ENCODE results near the gene KCNQ2.

DNA sequence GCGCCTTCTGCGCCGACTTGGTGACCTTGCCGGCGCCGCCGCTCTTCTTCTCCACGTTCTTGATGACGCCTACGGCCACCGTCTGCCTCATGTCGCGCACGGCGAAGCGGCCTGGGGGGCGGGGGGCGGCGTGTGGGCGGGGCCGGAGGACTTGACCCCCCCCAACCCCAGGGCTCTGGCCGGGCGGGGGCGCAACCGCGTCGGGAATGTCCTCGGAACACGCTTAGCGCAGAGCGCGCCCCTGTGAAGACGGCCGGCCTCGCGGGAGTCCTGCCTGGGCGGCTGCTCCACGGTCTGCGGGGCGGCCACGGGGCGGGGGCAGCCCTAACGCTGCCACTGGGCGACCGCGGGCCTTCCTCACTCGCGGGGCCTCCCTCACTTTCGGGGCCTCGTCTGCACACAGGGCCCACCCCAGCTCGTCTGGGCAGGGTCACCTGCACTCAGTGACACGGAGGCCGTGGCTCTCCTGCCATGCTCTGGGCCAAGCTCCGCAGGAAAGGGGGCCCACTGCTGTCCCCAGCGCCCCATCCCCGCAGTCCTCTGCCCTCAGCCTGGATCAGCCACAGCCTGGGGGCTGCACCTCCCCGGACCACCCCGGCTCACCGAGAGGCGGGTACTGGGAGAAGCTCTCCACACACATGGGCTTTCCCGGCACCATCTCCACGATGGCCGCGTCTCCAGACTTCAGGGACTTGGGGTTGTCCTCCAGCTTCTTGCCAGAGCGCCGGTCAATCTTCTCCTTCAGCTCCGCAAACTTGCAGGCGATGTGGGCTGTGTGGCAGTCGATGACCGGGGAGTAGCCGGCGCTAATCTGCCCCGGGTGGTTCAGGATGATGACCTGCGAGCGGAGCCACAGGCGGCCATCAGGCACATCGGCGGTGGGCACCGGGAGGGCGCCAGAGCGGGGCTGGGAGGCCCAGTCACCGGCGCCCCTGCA, 16.1 kb upstream of the KCNQ2 start:
- TF ChIP-seq TCF4 (CRISPR knock-in tag; IDR thresholded peaks at IDR 0.05; ENCODE audit: borderline replicate concordance) (no peak), ZNF8 (CRISPR knock-in tag; IDR thresholded peaks at IDR 0.05) (no peak), ARNTL (CRISPR knock-in tag; IDR thresholded peaks at IDR 0.05; ENCODE audit: borderline replicate concordance, low read depth) (no peak), CSDC2 (CRISPR knock-in tag; IDR thresholded peaks at IDR 0.05) (no peak), TOX (CRISPR knock-in tag; IDR thresholded peaks at IDR 0.05; ENCODE audit: borderline replicate concordance) (no peak), ZFP3 (CRISPR knock-in tag; IDR thresholded peaks at IDR 0.05) (no peak), PPARA (CRISPR knock-in tag; IDR thresholded peaks at IDR 0.05; ENCODE audit: borderline replicate concordance) (no peak), ZC3H10 (CRISPR knock-in tag; IDR thresholded peaks at IDR 0.05) (no peak), ZFP30 (CRISPR knock-in tag; IDR thresholded peaks at IDR 0.05) (no peak), ZNF70 (CRISPR knock-in tag; IDR thresholded peaks at IDR 0.05) (no peak)
- TF ChIP-seq, protein P1, sequence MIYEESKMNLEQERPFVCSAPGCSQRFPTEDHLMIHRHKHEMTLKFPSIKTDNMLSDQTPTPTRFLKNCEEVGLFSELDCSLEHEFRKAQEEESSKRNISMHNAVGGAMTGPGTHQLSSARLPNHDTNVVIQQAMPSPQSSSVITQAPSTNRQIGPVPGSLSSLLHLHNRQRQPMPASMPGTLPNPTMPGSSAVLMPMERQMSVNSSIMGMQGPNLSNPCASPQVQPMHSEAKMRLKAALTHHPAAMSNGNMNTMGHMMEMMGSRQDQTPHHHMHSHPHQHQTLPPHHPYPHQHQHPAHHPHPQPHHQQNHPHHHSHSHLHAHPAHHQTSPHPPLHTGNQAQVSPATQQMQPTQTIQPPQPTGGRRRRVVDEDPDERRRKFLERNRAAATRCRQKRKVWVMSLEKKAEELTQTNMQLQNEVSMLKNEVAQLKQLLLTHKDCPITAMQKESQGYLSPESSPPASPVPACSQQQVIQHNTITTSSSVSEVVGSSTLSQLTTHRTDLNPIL (CRISPR knock-in tag; IDR thresholded peaks at IDR 0.05; ENCODE audit: low read depth), result no peak
- TF ChIP-seq, protein P2, sequence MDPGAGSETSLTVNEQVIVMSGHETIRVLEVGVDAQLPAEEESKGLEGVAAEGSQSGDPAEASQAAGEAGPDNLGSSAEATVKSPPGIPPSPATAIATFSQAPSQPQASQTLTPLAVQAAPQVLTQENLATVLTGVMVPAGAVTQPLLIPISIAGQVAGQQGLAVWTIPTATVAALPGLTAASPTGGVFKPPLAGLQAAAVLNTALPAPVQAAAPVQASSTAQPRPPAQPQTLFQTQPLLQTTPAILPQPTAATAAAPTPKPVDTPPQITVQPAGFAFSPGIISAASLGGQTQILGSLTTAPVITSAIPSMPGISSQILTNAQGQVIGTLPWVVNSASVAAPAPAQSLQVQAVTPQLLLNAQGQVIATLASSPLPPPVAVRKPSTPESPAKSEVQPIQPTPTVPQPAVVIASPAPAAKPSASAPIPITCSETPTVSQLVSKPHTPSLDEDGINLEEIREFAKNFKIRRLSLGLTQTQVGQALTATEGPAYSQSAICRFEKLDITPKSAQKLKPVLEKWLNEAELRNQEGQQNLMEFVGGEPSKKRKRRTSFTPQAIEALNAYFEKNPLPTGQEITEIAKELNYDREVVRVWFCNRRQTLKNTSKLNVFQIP (CRISPR knock-in tag; IDR thresholded peaks at IDR 0.05; ENCODE audit: borderline replicate concordance, low read depth), result no peak
- TF ChIP-seq, protein P3, sequence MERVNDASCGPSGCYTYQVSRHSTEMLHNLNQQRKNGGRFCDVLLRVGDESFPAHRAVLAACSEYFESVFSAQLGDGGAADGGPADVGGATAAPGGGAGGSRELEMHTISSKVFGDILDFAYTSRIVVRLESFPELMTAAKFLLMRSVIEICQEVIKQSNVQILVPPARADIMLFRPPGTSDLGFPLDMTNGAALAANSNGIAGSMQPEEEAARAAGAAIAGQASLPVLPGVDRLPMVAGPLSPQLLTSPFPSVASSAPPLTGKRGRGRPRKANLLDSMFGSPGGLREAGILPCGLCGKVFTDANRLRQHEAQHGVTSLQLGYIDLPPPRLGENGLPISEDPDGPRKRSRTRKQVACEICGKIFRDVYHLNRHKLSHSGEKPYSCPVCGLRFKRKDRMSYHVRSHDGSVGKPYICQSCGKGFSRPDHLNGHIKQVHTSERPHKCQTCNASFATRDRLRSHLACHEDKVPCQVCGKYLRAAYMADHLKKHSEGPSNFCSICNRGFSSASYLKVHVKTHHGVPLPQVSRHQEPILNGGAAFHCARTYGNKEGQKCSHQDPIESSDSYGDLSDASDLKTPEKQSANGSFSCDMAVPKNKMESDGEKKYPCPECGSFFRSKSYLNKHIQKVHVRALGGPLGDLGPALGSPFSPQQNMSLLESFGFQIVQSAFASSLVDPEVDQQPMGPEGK (CRISPR knock-in tag; IDR thresholded peaks at IDR 0.05; ENCODE audit: borderline replicate concordance), result no peak

Measured in SK-N-SH treated with all-trans-retinoic acid at 6 μM for 48 hours (cell line).